ENCODE results near the gene GXYLT2. TPM values are rescaled to one million over a fixed set of nuclear protein-coding genes. Genes with fewer than 3 reads are reported as not detected.

Gene GXYLT2
- polyA plus RNA-seq, 1 experiment, result 42.5 TPM

DNA sequence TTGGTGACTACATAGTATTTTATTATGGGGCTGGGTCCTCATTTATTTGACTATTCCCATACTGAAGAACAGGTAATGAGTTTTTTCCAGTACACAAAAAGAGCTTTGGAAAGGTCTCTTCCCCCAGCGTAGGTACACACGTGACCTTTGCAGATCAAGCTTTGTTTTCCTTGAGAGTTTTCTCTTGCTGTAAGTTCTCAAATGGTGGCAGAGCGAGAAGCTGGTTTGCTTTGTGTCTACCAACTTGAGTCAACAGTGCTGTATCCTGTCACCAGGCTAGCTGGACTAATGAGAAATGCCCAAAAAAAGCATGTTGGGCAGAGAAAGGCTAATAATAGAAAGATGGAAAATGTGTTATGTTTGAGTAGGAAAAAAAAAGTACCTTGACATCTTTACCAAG, 21.7 kb downstream of the GXYLT2 start:
- no peak for TF ChIP-seq CTCF (IDR thresholded peaks at IDR 0.05; ENCODE audit: low read depth, low read length)
- Histone ChIP-seq H3K27me3 (ENCODE audit: control insufficient read depth, insufficient read depth, low read length) (no peaks in the 10 kb centered on the region), H3K9me3 (ENCODE audit: control insufficient read depth, insufficient read depth, low read length) (no peaks in the 10 kb centered on the region), H3K4me3 (ENCODE audit: low read depth, low read length) (no peak overlapping the region), H3K27ac (ENCODE audit: low read depth, low read length) (no peak overlapping the region)
- ChIA-PET CTCF (interaction anchor here (0.6 to 1.5 kb wide), 3 partner anchors 13 to 1773 kb away, joined by 3 to 4 read pairs (median 3); no protein-coding TSS in a partner anchor), POLR2A (no interaction called here)
- no peak for DNase-seq (ENCODE audit: low read depth, low spot score)

DNA sequence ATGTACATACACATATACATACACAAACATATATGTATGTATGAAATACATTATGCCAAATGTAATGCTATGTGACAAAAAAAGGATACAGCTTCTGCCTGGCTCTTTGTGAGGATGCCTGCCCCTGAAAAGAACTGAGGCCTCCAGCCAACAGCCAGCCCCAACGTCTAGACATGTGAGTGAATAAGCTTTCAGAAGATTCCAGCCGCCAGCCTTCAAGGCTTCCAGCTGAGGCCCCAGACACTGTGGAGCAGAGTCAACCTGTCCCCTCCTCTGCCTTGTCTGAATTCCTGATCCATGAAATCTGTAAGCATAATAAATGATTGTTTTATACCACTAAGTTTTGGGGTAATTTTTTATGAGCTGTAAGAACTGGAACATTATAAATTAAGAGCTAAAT, 24.7 kb downstream of the GXYLT2 start:
- POLR2A ChIA-PET, result no interaction called here
- Histone ChIP-seq H3K27ac (ENCODE audit: low read depth, low read length) (no peak overlapping the region), H3K4me3 (ENCODE audit: low read depth, low read length) (no peak overlapping the region), H3K27me3 (ENCODE audit: control insufficient read depth, insufficient read depth, low read length) (no peaks in the 10 kb centered on the region), H3K9me3 (ENCODE audit: control insufficient read depth, insufficient read depth, low read length) (no peaks in the 10 kb centered on the region)
- CTCF ChIA-PET, result interaction anchor here (1.0 kb wide), 1 partner anchor 173 kb away, joined by 3 read pairs; no protein-coding TSS in a partner anchor
- DNase-seq (ENCODE audit: low read depth, low spot score), result no peak
- no peak for TF ChIP-seq CTCF (IDR thresholded peaks at IDR 0.05; ENCODE audit: low read depth, low read length)

DNA sequence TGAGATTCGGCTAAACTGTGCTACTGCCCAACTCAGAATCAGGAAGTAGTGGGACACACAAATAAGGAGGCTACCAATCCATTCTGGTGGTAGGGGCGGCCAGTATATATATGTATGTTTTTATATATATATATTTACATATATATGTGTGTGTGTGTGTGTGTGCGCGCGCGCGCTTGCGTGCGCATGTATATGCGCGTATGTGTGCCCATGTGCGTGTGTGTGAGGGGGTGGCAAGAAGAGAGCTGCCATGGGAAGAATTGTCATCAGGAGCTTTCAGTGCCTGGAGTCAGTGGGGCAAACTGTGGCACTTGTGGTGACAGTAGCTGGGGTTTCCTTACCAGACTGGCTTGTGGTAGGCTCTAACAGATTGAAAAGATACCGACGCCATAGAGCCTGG, 26.5 kb downstream of the GXYLT2 start:
- Histone ChIP-seq H3K27ac (ENCODE audit: low read depth, low read length) (no peak overlapping the region), H3K9me3 (ENCODE audit: control insufficient read depth, insufficient read depth, low read length) (no peaks in the 10 kb centered on the region), H3K27me3 (ENCODE audit: control insufficient read depth, insufficient read depth, low read length) (no peaks in the 10 kb centered on the region), H3K4me3 (ENCODE audit: low read depth, low read length) (no peak overlapping the region)
- no peak for DNase-seq (ENCODE audit: low read depth, low spot score)
- TF ChIP-seq CTCF (IDR thresholded peaks at IDR 0.05; ENCODE audit: low read depth, low read length), result no peak
- ChIA-PET POLR2A (interaction anchor here (0.5 kb wide), 1 partner anchor 19 kb away, joined by 4 read pairs; no protein-coding TSS in a partner anchor), CTCF (interaction anchor here (0.6 to 0.9 kb wide), 2 partner anchors 85 to 106 kb away, joined by 3 to 4 read pairs; no protein-coding TSS in a partner anchor)

DNA sequence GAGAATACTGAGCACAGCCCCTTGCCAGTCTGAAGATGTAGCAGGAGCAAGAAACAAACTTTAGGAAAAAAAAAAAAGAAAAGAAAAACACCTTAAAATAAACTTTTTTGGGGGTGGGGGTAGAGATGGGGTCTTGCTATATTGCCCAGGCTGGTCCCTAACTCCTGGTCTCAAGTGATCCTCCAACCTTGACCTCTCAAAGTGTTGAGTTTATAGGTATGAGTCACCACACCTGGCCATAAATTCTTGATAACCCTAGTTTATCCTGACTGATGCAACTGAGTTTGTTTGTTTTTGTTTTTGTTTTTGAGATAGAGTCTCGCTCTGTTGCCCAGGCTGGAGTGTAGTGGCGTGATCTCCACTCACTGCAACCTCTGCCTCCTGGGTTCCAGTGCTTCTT, 28.4 kb downstream of the GXYLT2 start:
- ChIA-PET CTCF (no interaction called here), POLR2A (no interaction called here)
- Histone ChIP-seq H3K4me3 (ENCODE audit: low read depth, low read length) (no peak overlapping the region), H3K27ac (ENCODE audit: low read depth, low read length) (no peak overlapping the region), H3K27me3 (ENCODE audit: control insufficient read depth, insufficient read depth, low read length) (no peaks in the 10 kb centered on the region), H3K9me3 (ENCODE audit: control insufficient read depth, insufficient read depth, low read length) (no peaks in the 10 kb centered on the region)
- DNase-seq (ENCODE audit: low read depth, low spot score), result no peak
- TF ChIP-seq CTCF (IDR thresholded peaks at IDR 0.05; ENCODE audit: low read depth, low read length), result no peak

DNA sequence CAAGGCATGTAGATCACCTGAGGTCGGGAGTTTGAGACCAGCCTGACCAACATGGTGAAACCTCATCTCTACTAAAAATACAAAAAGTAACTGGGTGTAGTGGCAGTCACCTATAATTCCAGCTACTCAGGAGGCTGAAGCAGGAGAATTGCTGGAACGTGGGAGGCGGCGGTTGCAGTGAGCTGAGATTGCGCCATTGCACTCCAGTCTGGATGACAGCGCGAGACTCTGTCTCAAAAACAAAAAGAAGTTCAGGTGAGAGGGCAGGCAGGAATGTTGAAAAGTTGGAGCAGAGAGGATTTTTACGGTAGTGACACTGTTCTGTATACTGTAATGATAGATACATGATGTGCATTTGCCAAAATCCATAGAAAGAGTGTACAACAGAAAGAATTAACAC, 31.7 kb downstream of the GXYLT2 start:
- ChIA-PET POLR2A (no interaction called here), CTCF (no interaction called here)
- H3K4me3 ChIP-seq (ENCODE audit: low read depth, low read length), result no peak overlapping the region
- no peak overlapping the region for H3K27ac ChIP-seq (ENCODE audit: low read depth, low read length)
- DNase-seq (ENCODE audit: low read depth, low spot score), result no peak
- H3K9me3 ChIP-seq (ENCODE audit: control insufficient read depth, insufficient read depth, low read length), result no peaks in the 10 kb centered on the region
- no peaks in the 10 kb centered on the region for H3K27me3 ChIP-seq (ENCODE audit: control insufficient read depth, insufficient read depth, low read length)
- no peak for TF ChIP-seq CTCF (IDR thresholded peaks at IDR 0.05; ENCODE audit: low read depth, low read length)

Measured in AG04450 (cell line).